D721Med (cell line): ENCODE data around the gene SUSD1.

Source experiments
- DNase-seq: peaks from one replicate; pipeline ENCODE4 v3.0.0; 2011; ENCODE audit warnings: low spot score; ENCODE audit not compliant: insufficient read length
- FAIRE-seq: peaks from 2 replicates; lab custom pipeline; 2011; peaks lifted over from hg19 to GRCh38; lab: Jason Lieb, UNC
- CTCF ChIP-seq: IDR thresholded peaks from 2 replicates; pipeline ENCODE4 v1.5.1; 2012; ENCODE audit warnings: mild to moderate bottlenecking, control low read depth; ENCODE audit not compliant: insufficient read depth; ENCODE audit errors: missing control alignments

The SUSD1 gene

GRCh38 chr9:112120439-112120925 lies 54.6 kb downstream of the SUSD1 start:
- DNase-seq, result no peak
- TF ChIP-seq CTCF, result no peak
- FAIRE-seq, result no peak

- DNase-seq, result no peak
- no peak for TF ChIP-seq CTCF
- FAIRE-seq, result no peak
Measured at GRCh38 chr9:112120030-112120341, 55.1 kb downstream of the SUSD1 start.

GRCh38 chr9:112119225-112120029 lies 55.7 kb downstream of the SUSD1 start:
- FAIRE-seq (no peak), DNase-seq (no peak)
- TF ChIP-seq CTCF, result no peak

- no peak for TF ChIP-seq CTCF
- no peak for DNase-seq
- no peak for FAIRE-seq
Measured at GRCh38 chr9:112118009-112118408, 57.1 kb downstream of the SUSD1 start.

GRCh38 chr9:112115970-112116753 lies 58.9 kb downstream of the SUSD1 start:
- DNase-seq (no peak), FAIRE-seq (no peak)
- TF ChIP-seq CTCF, result no peak

GRCh38 chr9:112115109-112115508 lies 60.0 kb downstream of the SUSD1 start:
- no peak for DNase-seq
- no peak for TF ChIP-seq CTCF

More at GRCh38 chr9:112115109-112115508, 60.0 kb downstream of the SUSD1 start:
- FAIRE-seq, result no peak
